ENCODE data around the gene ACOT9. TPM values are rescaled to one million over a fixed set of nuclear protein-coding genes. Genes with fewer than 3 reads are reported as not detected.

ACOT9 gene
- total and polyA plus RNA-seq, 2 experiments from 2014 or later: 28.5 to 34.3 TPM

- TF ChIP-seq, protein P1, sequence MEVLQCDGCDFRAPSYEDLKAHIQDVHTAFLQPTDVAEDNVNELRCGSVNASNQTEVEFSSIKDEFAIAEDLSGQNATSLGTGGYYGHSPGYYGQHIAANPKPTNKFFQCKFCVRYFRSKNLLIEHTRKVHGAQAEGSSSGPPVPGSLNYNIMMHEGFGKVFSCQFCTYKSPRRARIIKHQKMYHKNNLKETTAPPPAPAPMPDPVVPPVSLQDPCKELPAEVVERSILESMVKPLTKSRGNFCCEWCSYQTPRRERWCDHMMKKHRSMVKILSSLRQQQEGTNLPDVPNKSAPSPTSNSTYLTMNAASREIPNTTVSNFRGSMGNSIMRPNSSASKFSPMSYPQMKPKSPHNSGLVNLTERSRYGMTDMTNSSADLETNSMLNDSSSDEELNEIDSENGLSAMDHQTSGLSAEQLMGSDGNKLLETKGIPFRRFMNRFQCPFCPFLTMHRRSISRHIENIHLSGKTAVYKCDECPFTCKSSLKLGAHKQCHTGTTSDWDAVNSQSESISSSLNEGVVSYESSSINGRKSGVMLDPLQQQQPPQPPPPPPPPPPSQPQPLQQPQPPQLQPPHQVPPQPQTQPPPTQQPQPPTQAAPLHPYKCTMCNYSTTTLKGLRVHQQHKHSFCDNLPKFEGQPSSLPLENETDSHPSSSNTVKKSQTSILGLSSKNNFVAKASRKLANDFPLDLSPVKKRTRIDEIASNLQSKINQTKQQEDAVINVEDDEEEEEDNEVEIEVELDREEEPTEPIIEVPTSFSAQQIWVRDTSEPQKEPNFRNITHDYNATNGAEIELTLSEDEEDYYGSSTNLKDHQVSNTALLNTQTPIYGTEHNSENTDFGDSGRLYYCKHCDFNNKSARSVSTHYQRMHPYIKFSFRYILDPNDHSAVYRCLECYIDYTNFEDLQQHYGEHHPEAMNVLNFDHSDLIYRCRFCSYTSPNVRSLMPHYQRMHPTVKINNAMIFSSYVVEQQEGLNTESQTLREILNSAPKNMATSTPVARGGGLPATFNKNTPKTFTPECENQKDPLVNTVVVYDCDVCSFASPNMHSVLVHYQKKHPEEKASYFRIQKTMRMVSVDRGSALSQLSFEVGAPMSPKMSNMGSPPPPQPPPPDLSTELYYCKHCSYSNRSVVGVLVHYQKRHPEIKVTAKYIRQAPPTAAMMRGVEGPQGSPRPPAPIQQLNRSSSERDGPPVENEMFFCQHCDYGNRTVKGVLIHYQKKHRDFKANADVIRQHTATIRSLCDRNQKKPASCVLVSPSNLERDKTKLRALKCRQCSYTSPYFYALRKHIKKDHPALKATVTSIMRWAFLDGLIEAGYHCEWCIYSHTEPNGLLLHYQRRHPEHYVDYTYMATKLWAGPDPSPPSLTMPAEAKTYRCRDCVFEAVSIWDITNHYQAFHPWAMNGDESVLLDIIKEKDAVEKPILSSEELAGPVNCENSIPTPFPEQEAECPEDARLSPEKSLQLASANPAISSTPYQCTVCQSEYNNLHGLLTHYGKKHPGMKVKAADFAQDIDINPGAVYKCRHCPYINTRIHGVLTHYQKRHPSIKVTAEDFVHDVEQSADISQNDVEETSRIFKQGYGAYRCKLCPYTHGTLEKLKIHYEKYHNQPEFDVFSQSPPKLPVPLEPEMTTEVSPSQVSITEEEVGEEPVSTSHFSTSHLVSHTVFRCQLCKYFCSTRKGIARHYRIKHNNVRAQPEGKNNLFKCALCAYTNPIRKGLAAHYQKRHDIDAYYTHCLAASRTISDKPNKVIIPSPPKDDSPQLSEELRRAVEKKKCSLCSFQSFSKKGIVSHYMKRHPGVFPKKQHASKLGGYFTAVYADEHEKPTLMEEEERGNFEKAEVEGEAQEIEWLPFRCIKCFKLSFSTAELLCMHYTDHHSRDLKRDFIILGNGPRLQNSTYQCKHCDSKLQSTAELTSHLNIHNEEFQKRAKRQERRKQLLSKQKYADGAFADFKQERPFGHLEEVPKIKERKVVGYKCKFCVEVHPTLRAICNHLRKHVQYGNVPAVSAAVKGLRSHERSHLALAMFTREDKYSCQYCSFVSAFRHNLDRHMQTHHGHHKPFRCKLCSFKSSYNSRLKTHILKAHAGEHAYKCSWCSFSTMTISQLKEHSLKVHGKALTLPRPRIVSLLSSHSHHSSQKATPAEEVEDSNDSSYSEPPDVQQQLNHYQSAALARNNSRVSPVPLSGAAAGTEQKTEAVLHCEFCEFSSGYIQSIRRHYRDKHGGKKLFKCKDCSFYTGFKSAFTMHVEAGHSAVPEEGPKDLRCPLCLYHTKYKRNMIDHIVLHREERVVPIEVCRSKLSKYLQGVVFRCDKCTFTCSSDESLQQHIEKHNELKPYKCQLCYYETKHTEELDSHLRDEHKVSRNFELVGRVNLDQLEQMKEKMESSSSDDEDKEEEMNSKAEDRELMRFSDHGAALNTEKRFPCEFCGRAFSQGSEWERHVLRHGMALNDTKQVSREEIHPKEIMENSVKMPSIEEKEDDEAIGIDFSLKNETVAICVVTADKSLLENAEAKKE (CRISPR knock-in tag; IDR thresholded peaks at IDR 0.05): no peak
- TF ChIP-seq ZNF114 (CRISPR knock-in tag; IDR thresholded peaks at IDR 0.05) (no peak), CREB1 (CRISPR knock-in tag; IDR thresholded peaks at IDR 0.05; ENCODE audit: low read depth) (no peak), EZH2phosphoT487 (IDR thresholded peaks at IDR 0.05; ENCODE audit: unreplicated experiment) (no peak), JUNB (IDR thresholded peaks at IDR 0.05; ENCODE audit: unreplicated experiment) (no peak), STAT1 (IDR thresholded peaks at IDR 0.05; ENCODE audit: unreplicated experiment) (no peak), POLR2AphosphoS5 (IDR thresholded peaks at IDR 0.05; ENCODE audit: low read depth) (no peak)
- TF ChIP-seq, protein P2, sequence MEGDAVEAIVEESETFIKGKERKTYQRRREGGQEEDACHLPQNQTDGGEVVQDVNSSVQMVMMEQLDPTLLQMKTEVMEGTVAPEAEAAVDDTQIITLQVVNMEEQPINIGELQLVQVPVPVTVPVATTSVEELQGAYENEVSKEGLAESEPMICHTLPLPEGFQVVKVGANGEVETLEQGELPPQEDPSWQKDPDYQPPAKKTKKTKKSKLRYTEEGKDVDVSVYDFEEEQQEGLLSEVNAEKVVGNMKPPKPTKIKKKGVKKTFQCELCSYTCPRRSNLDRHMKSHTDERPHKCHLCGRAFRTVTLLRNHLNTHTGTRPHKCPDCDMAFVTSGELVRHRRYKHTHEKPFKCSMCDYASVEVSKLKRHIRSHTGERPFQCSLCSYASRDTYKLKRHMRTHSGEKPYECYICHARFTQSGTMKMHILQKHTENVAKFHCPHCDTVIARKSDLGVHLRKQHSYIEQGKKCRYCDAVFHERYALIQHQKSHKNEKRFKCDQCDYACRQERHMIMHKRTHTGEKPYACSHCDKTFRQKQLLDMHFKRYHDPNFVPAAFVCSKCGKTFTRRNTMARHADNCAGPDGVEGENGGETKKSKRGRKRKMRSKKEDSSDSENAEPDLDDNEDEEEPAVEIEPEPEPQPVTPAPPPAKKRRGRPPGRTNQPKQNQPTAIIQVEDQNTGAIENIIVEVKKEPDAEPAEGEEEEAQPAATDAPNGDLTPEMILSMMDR (conservative IDR thresholded peaks at IDR 0.05; ENCODE audit: low read depth in 2 of 2): no peak
Observed at GRCh38 chrX:23705235-23705634, 37.8 kb downstream of the ACOT9 start (continued).

DNA sequence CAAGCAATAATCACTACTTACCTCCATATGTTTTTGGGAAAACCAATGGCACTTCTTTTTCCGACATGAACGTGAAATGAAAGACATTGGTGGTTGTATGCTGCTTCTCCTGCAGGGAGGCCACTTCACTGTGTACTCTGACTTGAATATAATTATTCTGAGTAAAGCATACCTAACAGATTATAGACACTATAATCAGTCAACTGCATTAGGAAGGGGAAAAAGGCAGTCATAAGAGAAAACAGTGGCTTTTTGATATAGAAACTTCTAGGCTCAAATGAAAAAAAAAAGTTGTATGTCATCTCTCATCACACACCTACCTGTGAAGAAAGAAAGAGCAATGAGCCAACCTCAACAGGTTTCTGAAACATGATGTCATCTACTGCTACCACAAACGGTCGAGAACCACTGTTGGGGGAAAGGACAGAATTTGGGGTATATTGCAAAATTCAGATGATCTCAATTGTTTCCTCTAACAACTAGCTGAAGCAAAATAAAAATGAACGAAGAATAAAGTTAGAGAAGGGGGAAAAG is 38.3 kb downstream of the ACOT9 start:
- no peak overlapping the region for H3K4me2 ChIP-seq
- H3K4me1 ChIP-seq (ENCODE audit: insufficient read depth): no peaks in the 10 kb centered on the region
- Mint-ChIP-seq H3K36me3 (ENCODE audit: low read depth) (peaks cover 38% of the 10 kb centered on the region; the same call in 2 of the 3 replicates), H3K4me3 (no peak overlapping the region), H3K27me3 (ENCODE audit: insufficient read depth, low read depth, poor library complexity) (peaks cover 1% of the 10 kb centered on the region), H3K4me1 (0 out of 3 replicates have a peak, but pooled peaks cover 2% of the 10 kb centered on the region), H3K27ac (no peak overlapping the region), H3K9me3 (no peaks in the 10 kb centered on the region)
- H4K20me1 ChIP-seq (replicated peaks; ENCODE audit: insufficient read depth): no peaks in the 10 kb centered on the region
- no peak overlapping the region for H3K4me3 ChIP-seq
- H3K9me2 ChIP-seq (ENCODE audit: insufficient read depth): no peaks in the 10 kb centered on the region
- ATAC-seq (no peak), DNase-seq (ENCODE audit: low spot score) (no peak)
- no peaks in the 10 kb centered on the region for H3K27me3 ChIP-seq (ENCODE audit: insufficient read depth)
- H3F3A ChIP-seq (replicated peaks; ENCODE audit: low read depth): no peaks in the 10 kb centered on the region; the same call in 1 of the 2 replicates
- no peak overlapping the region for H3K27ac ChIP-seq (ENCODE audit: low read depth)
- H2AFZ ChIP-seq: no peak overlapping the region
- H3K36me3 ChIP-seq (ENCODE audit: insufficient read depth): no peaks in the 10 kb centered on the region; the same call in none of the 2 replicates
- H3K79me2 ChIP-seq (replicated peaks; ENCODE audit: insufficient read depth): no peaks in the 10 kb centered on the region
- TF ChIP-seq POLR2AphosphoS5 (IDR thresholded peaks at IDR 0.05; ENCODE audit: low read depth): no peak
- no peak for TF ChIP-seq ZNF331 (CRISPR knock-in tag; IDR thresholded peaks at IDR 0.05; ENCODE audit: low read depth)
- no peak for TF ChIP-seq ETS1 (IDR thresholded peaks at IDR 0.05)
- TF ChIP-seq CREB1 (CRISPR knock-in tag; IDR thresholded peaks at IDR 0.05; ENCODE audit: low read depth): no peak
- TF ChIP-seq EZH2 (IDR thresholded peaks at IDR 0.05; ENCODE audit: low read depth, unreplicated experiment): no peak
